Stomach (tissue), 4 donors: ENCODE results near the gene LIN37.

ENCODE experiments used
- POLR2A ChIP-seq, 4 donors: fragments of 450-650 bp; IDR thresholded peaks; one replicate each; pipeline ENCODE4 v1.6.1; 2016; ENCODE audit warnings: antibody characterized with exemption in 4 of 4, control low read depth in 2 of 4, mild to moderate bottlenecking in 1 of 4, moderate library complexity in 1 of 4
- POLR2AphosphoS5 ChIP-seq, 3 donors: sonication (generic); formaldehyde crosslinking; IDR thresholded peaks; one replicate each; pipeline ENCODE4 v1.6.1; 2016; ENCODE audit warnings: antibody characterized with exemption in 3 of 3
- TF ChIP-seq, protein P1 (sequence below), 7 experiments: fragments of 450-650 bp in 4 of 7; fragments of 200-600 bp in 3 of 7; sonication (generic) in 3 of 7; IDR thresholded peaks; one replicate each; pipeline ENCODE4 v1.5.1; 2016 to 2019; ENCODE audit warnings: antibody characterized with exemption in 7 of 7, control low read depth in 2 of 7, mild to moderate bottlenecking in 1 of 7

DNA sequence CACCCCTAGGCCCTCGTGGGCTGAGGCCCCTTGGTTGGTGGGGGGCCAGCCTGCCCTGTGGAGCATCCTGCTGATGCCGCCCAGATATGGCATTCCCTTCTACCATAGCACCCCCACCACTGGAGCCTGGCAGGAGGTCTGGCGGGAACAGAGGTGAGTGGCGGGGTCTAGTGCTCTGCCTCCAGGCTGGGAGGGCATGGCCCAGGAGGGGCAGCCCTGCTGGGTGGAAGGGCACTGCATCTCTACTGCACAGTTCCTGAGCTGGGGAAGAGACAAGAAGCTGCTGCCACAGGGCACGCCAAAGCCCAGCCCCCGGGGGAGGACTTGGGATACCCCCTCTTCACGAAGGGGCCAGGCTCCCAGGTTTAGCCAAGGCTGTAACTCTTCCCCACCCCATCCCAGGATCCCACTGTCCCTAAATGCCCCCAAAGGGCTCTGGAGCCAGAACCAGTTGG, 33.0 kb upstream of the LIN37 start:
- TF ChIP-seq, protein P1, sequence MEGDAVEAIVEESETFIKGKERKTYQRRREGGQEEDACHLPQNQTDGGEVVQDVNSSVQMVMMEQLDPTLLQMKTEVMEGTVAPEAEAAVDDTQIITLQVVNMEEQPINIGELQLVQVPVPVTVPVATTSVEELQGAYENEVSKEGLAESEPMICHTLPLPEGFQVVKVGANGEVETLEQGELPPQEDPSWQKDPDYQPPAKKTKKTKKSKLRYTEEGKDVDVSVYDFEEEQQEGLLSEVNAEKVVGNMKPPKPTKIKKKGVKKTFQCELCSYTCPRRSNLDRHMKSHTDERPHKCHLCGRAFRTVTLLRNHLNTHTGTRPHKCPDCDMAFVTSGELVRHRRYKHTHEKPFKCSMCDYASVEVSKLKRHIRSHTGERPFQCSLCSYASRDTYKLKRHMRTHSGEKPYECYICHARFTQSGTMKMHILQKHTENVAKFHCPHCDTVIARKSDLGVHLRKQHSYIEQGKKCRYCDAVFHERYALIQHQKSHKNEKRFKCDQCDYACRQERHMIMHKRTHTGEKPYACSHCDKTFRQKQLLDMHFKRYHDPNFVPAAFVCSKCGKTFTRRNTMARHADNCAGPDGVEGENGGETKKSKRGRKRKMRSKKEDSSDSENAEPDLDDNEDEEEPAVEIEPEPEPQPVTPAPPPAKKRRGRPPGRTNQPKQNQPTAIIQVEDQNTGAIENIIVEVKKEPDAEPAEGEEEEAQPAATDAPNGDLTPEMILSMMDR (IDR thresholded peaks at IDR 0.05) = no peak
- TF ChIP-seq POLR2A (IDR thresholded peaks at IDR 0.05) (no peak), POLR2AphosphoS5 (IDR thresholded peaks at IDR 0.05) (no peak)
